Measurements from ENCODE around the gene RTP2. TPM values are rescaled to one million over a fixed set of nuclear protein-coding genes. Genes with fewer than 3 reads are reported as not detected.
A peak's percentile ranks its signal among the peaks of the same experiment; 100 is the strongest.

RTP2 gene
- total RNA-seq, 1 experiment from 2014 or later, result not detected

GRCh38 chr3:187728940-187729583, 26.7 kb upstream of the RTP2 start:
- no peaks in the 10 kb centered on the region for H3K79me2 ChIP-seq (ENCODE audit: low read length)
- no peaks in the 10 kb centered on the region for H3K4me1 ChIP-seq (ENCODE audit: insufficient read depth, low read length)
- TSS peak; percentile 27 for BruUV-seq (replicated peaks)
- H3K27me3 ChIP-seq (ENCODE audit: low read length), result no peaks in the 10 kb centered on the region
- CTCF ChIA-PET, result no interaction called here
- intact Hi-C loops (cut with micrococcal nuclease), result no loop called here
- H3K4me3 ChIP-seq (ENCODE audit: low read length), result no peak overlapping the region
- no peaks in the 10 kb centered on the region for H3K9me2 ChIP-seq (replicated peaks; ENCODE audit: low read length)
- no peak overlapping the region for H3K4me2 ChIP-seq (ENCODE audit: low read length)
- peaks cover 57% of the 10 kb centered on the region for H3K36me3 ChIP-seq (ENCODE audit: low read depth, low read length)
- H3K9ac ChIP-seq (ENCODE audit: low read length), result no peak overlapping the region
- no peaks in the 10 kb centered on the region for H4K20me1 ChIP-seq (ENCODE audit: low read length)
- H2AFZ ChIP-seq (ENCODE audit: low read length), result no peak overlapping the region
- H3K9me3 ChIP-seq (ENCODE audit: low read length), result no peaks in the 10 kb centered on the region
- ATAC-seq (no peak), DNase-seq (no peak)
- H3F3A ChIP-seq (ENCODE audit: low read length, unreplicated experiment), result no peaks in the 10 kb centered on the region
- no peak overlapping the region for H3K27ac ChIP-seq (ENCODE audit: low read length)
- TF ChIP-seq EZH2phosphoT487 (IDR thresholded peaks at IDR 0.05; ENCODE audit: borderline replicate concordance, low read length), result no peak
- no peak for TF ChIP-seq CTCF (conservative IDR thresholded peaks at IDR 0.05; ENCODE audit: low read depth, low read length)
- no peak for TF ChIP-seq EZH2 (IDR thresholded peaks at IDR 0.05; ENCODE audit: low read length, unreplicated experiment)
- POLR2A ChIA-PET (ENCODE audit: unreplicated experiment), result no interaction called here

- Histone ChIP-seq H2AFZ (ENCODE audit: low read length) (no peak overlapping the region), H3K27ac (ENCODE audit: low read length) (no peak overlapping the region), H3K9me3 (ENCODE audit: low read length) (no peaks in the 10 kb centered on the region), H3K4me1 (ENCODE audit: insufficient read depth, low read length) (no peaks in the 10 kb centered on the region), H4K20me1 (ENCODE audit: low read length) (no peaks in the 10 kb centered on the region), H3K4me3 (ENCODE audit: low read length) (no peak overlapping the region), H3K36me3 (ENCODE audit: low read depth, low read length) (peaks cover 59% of the 10 kb centered on the region), H3K9ac (ENCODE audit: low read length) (no peak overlapping the region), H3K79me2 (ENCODE audit: low read length) (no peaks in the 10 kb centered on the region), H3K4me2 (ENCODE audit: low read length) (no peak overlapping the region), H3K27me3 (ENCODE audit: low read length) (no peaks in the 10 kb centered on the region), H3F3A (ENCODE audit: low read length, unreplicated experiment) (no peaks in the 10 kb centered on the region), H3K9me2 (replicated peaks; ENCODE audit: low read length) (no peaks in the 10 kb centered on the region)
- ChIA-PET CTCF (no interaction called here), POLR2A (ENCODE audit: unreplicated experiment) (no interaction called here)
- no peak for DNase-seq
- BruUV-seq (replicated peaks), result no TSS peak
- intact Hi-C loops (cut with micrococcal nuclease), result no loop called here
- no peak for ATAC-seq
- no peak for TF ChIP-seq CTCF (conservative IDR thresholded peaks at IDR 0.05; ENCODE audit: low read depth, low read length)
- TF ChIP-seq EZH2 (IDR thresholded peaks at IDR 0.05; ENCODE audit: low read length, unreplicated experiment), result no peak
- no peak for TF ChIP-seq EZH2phosphoT487 (IDR thresholded peaks at IDR 0.05; ENCODE audit: borderline replicate concordance, low read length)
Measured at GRCh38 chr3:187728248-187728647, 25.9 kb upstream of the RTP2 start.

GRCh38 chr3:187726564-187726963, 24.2 kb upstream of the RTP2 start:
- H3K27me3 ChIP-seq (ENCODE audit: low read length), result no peaks in the 10 kb centered on the region
- no peak for TF ChIP-seq CTCF (conservative IDR thresholded peaks at IDR 0.05; ENCODE audit: low read depth, low read length)
- TF ChIP-seq EZH2phosphoT487 (IDR thresholded peaks at IDR 0.05; ENCODE audit: borderline replicate concordance, low read length), result no peak
- no peak for TF ChIP-seq EZH2 (IDR thresholded peaks at IDR 0.05; ENCODE audit: low read length, unreplicated experiment)
- intact Hi-C loops (cut with micrococcal nuclease), result no loop called here
- H3K9me2 ChIP-seq (replicated peaks; ENCODE audit: low read length), result no peaks in the 10 kb centered on the region
- H3K9ac ChIP-seq (ENCODE audit: low read length), result no peak overlapping the region
- no peak overlapping the region for H3K27ac ChIP-seq (ENCODE audit: low read length)
- ATAC-seq (no peak), DNase-seq (no peak)
- H2AFZ ChIP-seq (ENCODE audit: low read length), result no peak overlapping the region
- no peak overlapping the region for H3K4me3 ChIP-seq (ENCODE audit: low read length)
- H3K4me1 ChIP-seq (ENCODE audit: insufficient read depth, low read length), result no peaks in the 10 kb centered on the region
- H3F3A ChIP-seq (ENCODE audit: low read length, unreplicated experiment), result no peaks in the 10 kb centered on the region
- no peaks in the 10 kb centered on the region for H3K79me2 ChIP-seq (ENCODE audit: low read length)
- H4K20me1 ChIP-seq (ENCODE audit: low read length), result no peaks in the 10 kb centered on the region
- BruUV-seq (replicated peaks), result no TSS peak
- peaks cover 60% of the 10 kb centered on the region for H3K36me3 ChIP-seq (ENCODE audit: low read depth, low read length)
- ChIA-PET CTCF (no interaction called here), POLR2A (ENCODE audit: unreplicated experiment) (no interaction called here)
- H3K9me3 ChIP-seq (ENCODE audit: low read length), result no peaks in the 10 kb centered on the region
- H3K4me2 ChIP-seq (ENCODE audit: low read length), result no peak overlapping the region

All from PC-3 (cell line).